Heart right ventricle (tissue), 16 donors: ENCODE results near the gene EFHD2. TPM values are rescaled to one million over a fixed set of nuclear protein-coding genes. Genes with fewer than 3 reads are reported as not detected.
A peak's percentile ranks its signal among the peaks of the same experiment; 100 is the strongest.

Source experiments
- ATAC-seq, 8 donors: fragments of 200-7000 bp; cut with Tn5 transposase; one replicate each; pipeline ENCODE4 v1.9.1; 2020; ENCODE audit warnings: mild to moderate bottlenecking in 8 of 8, moderate library complexity in 8 of 8, moderate number of reproducible peaks in 1 of 8
- DNase-seq, 2 donors: peaks; one replicate each; pipeline ENCODE4 v3.0.0-alpha.2; 2020
- H3K27ac ChIP-seq, 10 donors: fragments of 200-600 bp; sonication (generic) in 2 of 10; one replicate each; pipeline versions ENCODE4 v1.5.0 to v1.8.0; 2020 to 2022; ENCODE audit warnings: mild to moderate bottlenecking in 3 of 10
- H3K27me3 ChIP-seq, 7 donors: fragments of 200-600 bp; one replicate each; pipeline ENCODE4 v1.8.0; 2021 to 2022; ENCODE audit warnings: mild to moderate bottlenecking in 2 of 7
- H3K36me3 ChIP-seq, 9 donors: fragments of 200-600 bp; sonication (generic) in 1 of 9; one replicate each; pipeline versions ENCODE4 v1.5.0 to v1.8.0; 2020 to 2022; ENCODE audit warnings: mild to moderate bottlenecking in 2 of 9
- H3K4me1 ChIP-seq, 9 donors: fragments of 200-600 bp; sonication (generic) in 1 of 9; one replicate each; pipeline versions ENCODE4 v1.5.0 to v1.8.0; 2020 to 2022; ENCODE audit warnings: mild to moderate bottlenecking in 4 of 9
- H3K4me3 ChIP-seq, 10 donors: fragments of 200-600 bp; sonication (generic) in 2 of 10; one replicate each; pipeline versions ENCODE4 v1.5.0 to v1.8.0; 2020 to 2022; ENCODE audit warnings: mild to moderate bottlenecking in 7 of 10, moderate library complexity in 2 of 10
- H3K9me3 ChIP-seq, 11 donors: fragments of 200-600 bp in 10 of 11; sonication (generic) in 2 of 11; one replicate each; pipeline versions ENCODE4 v1.5.0 to v1.8.0; 2013 to 2022; ENCODE audit warnings: mild to moderate bottlenecking in 2 of 11, control low read depth in 1 of 11, moderate library complexity in 1 of 11
- WGBS, 2 donors: extraction: QIAGEN DNeasy Blood & Tissue Kit; methylation state at CpG; one replicate each; pipeline ENCODE4 v1.1.7; 2013; ENCODE audit warnings: inconsistent platforms in 1 of 2; 5-methylcytosine and 5-hydroxymethylcytosine counted together
- intact Hi-C, 10 donors: fragments of 100-400 bp; cut with DNase I; formaldehyde crosslinking; loops; one replicate each; pipeline versions ENCODE4 v1.11.1 to v1.14.2; 2022
- long read RNA-seq, 3 donors: library from polyadenylated mRNA; unstranded; transcript quantifications; one replicate each; pipeline ENCODE4 v2.0.0, GENCODE V29; 2020 to 2021
- polyA plus RNA-seq, 2 donors: library from polyadenylated mRNA; stranded (reverse); fragments of 200-250 nt; gene quantifications; one replicate each; pipeline ENCODE4 v1.2.3, GENCODE V29; 2013
- total RNA-seq, 10 donors: library from RNA; stranded (reverse); fragmentation: NEBNext Ultra II Directional in 3 of 10; extraction: Animal tissue kit (Norgen Biotek cat#: 25700) in 3 of 10; gene quantifications; one replicate each; pipeline versions ENCODE4 v1.2.1 to v1.2.4, GENCODE V29; 2021 to 2023
- TF ChIP-seq, protein P1 (sequence below), 9 donors: fragments of 200-600 bp; sonication (generic) in 2 of 9; IDR thresholded peaks; one replicate each; pipeline versions ENCODE4 v1.5.0 to v1.8.0; 2021 to 2022; ENCODE audit warnings: antibody characterized with exemption in 9 of 9, mild to moderate bottlenecking in 5 of 9, moderate library complexity in 1 of 9
- donor health status: Arrhythmogenic right ventricular cardiomyopathy.
- donor health status: ischemic (EF 13 %, LVEDD 7.1; RV severe dilation, severe dysfunction).
- donor health status: healthy with polysubstance abuse.
- donor health status: DM: no; HTN: yes; CAD: no.
- donor health status: DM: no; HTN: no; CAD: no.
- donor health status: ischemic (EF 25% LVEDD 6.9; RV normal size, moderate dysfunction).
- donor health status: ischemic (EF 25% LVEDD 5.7; RV mildly dilated, moderate dysfunction).
- donor health status: healthy.
- donor health status: DM: yes; HTN: yes; CAD: no.
- donor health status: Ischemic cardiomyopathy.
- donor health status: ischemic (EF 35%, LVEDD 5.7; RV mildly dilated, moderate dysfunction).
- donor health status: nonischemic (EF 11% LVEDD 7.7; RV severe dilation, severe dysfunction).
- donor health status: DM: yes; HTN: yes; CAD: no.
- donor health status: PGD.
- donor health status: ischemic (EF 29% LVEDD 5.4; RV normal size, mild dysfunction).
- donor health status: nonischemic (EF 23%, LVEDD 6.1; RV moderate dilation, normal function).

The EFHD2 gene, protein sequence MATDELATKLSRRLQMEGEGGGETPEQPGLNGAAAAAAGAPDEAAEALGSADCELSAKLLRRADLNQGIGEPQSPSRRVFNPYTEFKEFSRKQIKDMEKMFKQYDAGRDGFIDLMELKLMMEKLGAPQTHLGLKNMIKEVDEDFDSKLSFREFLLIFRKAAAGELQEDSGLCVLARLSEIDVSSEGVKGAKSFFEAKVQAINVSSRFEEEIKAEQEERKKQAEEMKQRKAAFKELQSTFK
- 10 to 100 TPM in 9 of 10 donors, 1 to 10 TPM in 1; 9.4 to 32.1 (median 13.5) TPM for total RNA-seq
- polyA plus RNA-seq = 10 to 100 TPM; 20.1 to 20.2 TPM
- long read RNA-seq, donor 1, transcript EFHD2-201 (4 exons, 2,419 nt) = major isoform, 28 of 37 reads
- long read RNA-seq, donor 1, partial matches to known transcripts = 7 of 37 reads
- long read RNA-seq, donor 1, other reads (novel, unspliced or antisense) = 2 of 37 reads
- long read RNA-seq, donor 2, transcript EFHD2-201 (4 exons, 2,419 nt) = major isoform, 19 of 26 reads
- long read RNA-seq, donor 2, partial matches to known transcripts = 2 of 26 reads
- long read RNA-seq, donor 2, other reads (novel, unspliced or antisense) = 5 of 26 reads
- long read RNA-seq, donor 3, partial matches to known transcripts = 1 of 4 reads
- long read RNA-seq, donor 3, other reads (novel, unspliced or antisense) = 2 of 4 reads

DNA sequence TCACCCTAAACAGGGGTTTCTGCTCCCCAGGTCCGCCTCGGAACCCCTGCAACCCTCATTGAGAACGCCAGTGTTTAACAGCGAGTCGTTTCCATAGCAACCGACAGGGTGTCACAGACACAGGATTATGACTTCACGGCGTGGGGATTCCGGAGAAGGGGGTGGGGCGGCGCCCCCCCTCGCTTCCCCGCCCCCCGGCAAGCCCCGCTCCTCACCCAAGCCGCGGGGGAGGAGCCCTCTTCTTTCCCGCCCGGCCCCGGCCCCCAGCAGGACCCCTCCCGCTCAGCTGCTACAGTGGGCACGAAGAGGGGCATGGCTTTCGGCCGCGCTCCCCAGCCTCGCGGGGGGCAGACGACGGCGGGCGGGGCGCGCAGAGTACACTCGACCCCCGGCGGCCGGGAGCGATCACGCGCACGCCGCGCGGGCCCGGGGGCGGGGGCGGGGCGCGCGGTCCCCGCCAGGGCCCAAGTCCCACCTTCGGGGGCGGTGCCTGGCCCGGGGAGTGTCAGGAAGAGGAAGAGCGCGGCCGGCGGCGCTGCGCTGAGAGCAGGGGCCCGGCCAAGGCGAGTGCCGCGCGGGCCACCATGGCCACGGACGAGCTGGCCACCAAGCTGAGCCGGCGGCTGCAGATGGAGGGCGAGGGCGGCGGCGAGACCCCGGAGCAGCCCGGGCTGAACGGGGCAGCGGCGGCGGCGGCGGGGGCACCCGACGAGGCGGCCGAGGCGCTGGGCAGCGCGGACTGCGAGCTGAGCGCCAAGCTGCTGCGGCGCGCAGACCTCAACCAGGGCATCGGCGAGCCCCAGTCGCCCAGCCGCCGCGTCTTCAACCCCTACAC is at the start of gene EFHD2:
EFHD2 (plus strand) TSS at position 501 of the 835 bp plus-strand sequence; CDS start at position 585, 84 bp downstream.
- H3K4me1 ChIP-seq = peaks cover 7 to 58% (median 43%) of the 10 kb centered on the region in 9 donors
- DNase-seq = peak; percentile 85 to 86
- intact Hi-C loops = loop anchor here in 2 of 10 donors (5.0 kb wide), 1 partner anchor 67 kb away; no protein-coding TSS in a partner anchor
- H3K36me3 ChIP-seq = peaks cover 0 to 18% (median 0%) of the 10 kb centered on the region in 9 donors
- H3K27ac ChIP-seq = peak within 1 kb of the TSS in 9 of 10 donors; percentile 66 to 96 (median 81)
- 1% methylated on average over 75 to 99 of the region's 99 CpGs for WGBS, 2 donors
- TF ChIP-seq, protein P1, sequence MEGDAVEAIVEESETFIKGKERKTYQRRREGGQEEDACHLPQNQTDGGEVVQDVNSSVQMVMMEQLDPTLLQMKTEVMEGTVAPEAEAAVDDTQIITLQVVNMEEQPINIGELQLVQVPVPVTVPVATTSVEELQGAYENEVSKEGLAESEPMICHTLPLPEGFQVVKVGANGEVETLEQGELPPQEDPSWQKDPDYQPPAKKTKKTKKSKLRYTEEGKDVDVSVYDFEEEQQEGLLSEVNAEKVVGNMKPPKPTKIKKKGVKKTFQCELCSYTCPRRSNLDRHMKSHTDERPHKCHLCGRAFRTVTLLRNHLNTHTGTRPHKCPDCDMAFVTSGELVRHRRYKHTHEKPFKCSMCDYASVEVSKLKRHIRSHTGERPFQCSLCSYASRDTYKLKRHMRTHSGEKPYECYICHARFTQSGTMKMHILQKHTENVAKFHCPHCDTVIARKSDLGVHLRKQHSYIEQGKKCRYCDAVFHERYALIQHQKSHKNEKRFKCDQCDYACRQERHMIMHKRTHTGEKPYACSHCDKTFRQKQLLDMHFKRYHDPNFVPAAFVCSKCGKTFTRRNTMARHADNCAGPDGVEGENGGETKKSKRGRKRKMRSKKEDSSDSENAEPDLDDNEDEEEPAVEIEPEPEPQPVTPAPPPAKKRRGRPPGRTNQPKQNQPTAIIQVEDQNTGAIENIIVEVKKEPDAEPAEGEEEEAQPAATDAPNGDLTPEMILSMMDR (IDR thresholded peaks at IDR 0.05) = no peak
- H3K27me3 ChIP-seq = no peaks in the 10 kb centered on the region
- ATAC-seq = peak; percentile 79 to 96 (median 88)
- H3K4me3 ChIP-seq = peak within 1 kb of the TSS; percentile 70 to 94 (median 84)
- no peaks in the 10 kb centered on the region for H3K9me3 ChIP-seq

DNA sequence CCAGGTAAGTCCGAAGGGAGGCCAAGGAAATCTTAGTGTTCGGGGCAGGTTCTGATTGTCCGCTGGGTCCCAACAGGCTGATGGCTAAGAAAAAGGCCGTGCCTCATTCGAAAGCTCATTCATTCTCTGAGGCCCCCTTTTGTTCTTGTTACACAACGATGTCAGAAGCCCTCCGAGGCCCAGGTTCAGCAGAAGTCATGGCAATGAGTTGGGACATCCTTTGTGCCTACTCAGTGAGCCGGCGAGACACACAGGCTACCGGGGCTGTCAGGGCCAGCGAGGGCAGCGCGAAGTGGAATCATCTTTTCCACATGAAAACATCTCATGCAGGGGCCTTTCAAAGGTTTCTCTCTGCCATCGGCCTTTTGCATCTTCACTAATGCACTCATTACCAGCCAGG is 49.0 kb upstream of the EFHD2 start:
- TF ChIP-seq, protein P1 (IDR thresholded peaks at IDR 0.05) = no peak
- intact Hi-C loops = no loop called here
- Histone ChIP-seq H3K4me3 (no peak overlapping the region), H3K27me3 (no peaks in the 10 kb centered on the region), H3K36me3 (no peaks in the 10 kb centered on the region), H3K4me1 (no peaks in the 10 kb centered on the region), H3K27ac (no peak overlapping the region), H3K9me3 (no peaks in the 10 kb centered on the region)
- DNase-seq = no peak
- 91 to 93% methylated on average over 14 of the region's 14 CpGs for WGBS, 2 donors
- ATAC-seq = no peak

DNA sequence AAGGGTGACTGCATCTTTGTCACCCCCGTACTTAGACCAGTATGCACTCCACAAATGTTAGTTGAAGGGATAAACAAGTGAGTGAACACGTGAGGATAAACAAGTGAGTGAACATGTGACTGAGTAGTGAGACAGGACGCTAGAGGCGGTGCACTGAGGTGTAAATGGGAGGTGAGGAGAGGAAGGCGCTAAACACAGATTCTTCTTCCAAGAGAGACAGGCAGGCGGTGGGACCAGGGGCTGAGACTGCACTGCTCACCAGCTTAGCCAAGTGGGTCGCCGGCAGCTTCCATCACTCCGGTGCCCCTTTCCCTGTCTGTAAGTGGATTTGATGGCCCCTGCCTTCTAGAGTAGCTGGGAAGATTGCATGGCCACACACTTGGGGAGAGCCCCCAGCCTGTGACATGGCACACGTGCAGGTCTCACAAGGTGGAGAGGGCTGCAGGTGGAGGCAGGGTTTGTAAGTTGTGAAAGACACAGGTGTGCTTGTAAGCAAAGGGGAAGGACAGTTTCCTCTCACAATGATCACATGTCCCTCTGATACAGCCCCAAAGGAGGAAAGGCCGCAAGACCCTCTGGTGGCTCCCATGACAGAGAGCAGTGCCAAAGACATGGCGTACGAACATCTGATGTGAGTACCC is 47.5 kb upstream of the EFHD2 start:
- intact Hi-C loops = no loop called here
- 90 to 93% methylated on average over 13 of the region's 13 CpGs for WGBS, 2 donors
- no peak overlapping the region for H3K4me3 ChIP-seq
- ATAC-seq (no peak), DNase-seq (no peak)
- H3K4me1 ChIP-seq = no peaks in the 10 kb centered on the region
- TF ChIP-seq, protein P1 (IDR thresholded peaks at IDR 0.05) = no peak
- no peaks in the 10 kb centered on the region for H3K36me3 ChIP-seq
- H3K27ac ChIP-seq = no peak overlapping the region
- H3K27me3 ChIP-seq = no peaks in the 10 kb centered on the region
- H3K9me3 ChIP-seq = no peaks in the 10 kb centered on the region
